DMS79 treated with DMSO at 0.1 percent for 48 hours (cell line): ENCODE results near the gene ANKRD55.
"Not testable (repeated sequence)": the region's sequence is repeated elsewhere in the genome, so short reads cannot be mapped to it uniquely, and the experiment has no call there.

Source experiments
- DNase-seq: peaks from one replicate; lab custom pipeline; 2025; lab: John Stamatoyannopoulos, UW

The ANKRD55 gene

DNA sequence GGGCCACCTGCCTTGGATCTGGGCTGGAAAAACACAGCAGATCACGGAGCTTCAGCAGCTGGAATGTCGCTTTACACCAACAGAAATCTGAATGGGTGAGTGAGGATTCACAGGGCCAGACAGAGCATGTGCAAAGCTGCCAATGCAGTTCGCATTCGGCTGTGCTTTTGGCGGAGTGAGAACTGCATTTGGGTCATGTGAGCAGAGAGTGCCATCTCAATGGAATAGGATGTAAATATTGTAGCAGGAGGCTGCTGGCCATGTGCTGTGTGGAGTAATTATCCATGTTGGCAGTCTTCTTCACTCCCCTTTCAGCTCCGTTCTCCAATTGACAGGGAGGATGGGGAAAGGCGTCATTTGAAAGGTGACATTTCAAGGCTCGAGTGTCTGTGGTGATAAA lies at the start of gene ANKRD55:
Gene ANKRD55 (minus strand): TSS at position 101 of the 400 bp plus-strand sequence. CDS start 417 bp downstream, outside the sequence.
- no peak for DNase-seq

DNA sequence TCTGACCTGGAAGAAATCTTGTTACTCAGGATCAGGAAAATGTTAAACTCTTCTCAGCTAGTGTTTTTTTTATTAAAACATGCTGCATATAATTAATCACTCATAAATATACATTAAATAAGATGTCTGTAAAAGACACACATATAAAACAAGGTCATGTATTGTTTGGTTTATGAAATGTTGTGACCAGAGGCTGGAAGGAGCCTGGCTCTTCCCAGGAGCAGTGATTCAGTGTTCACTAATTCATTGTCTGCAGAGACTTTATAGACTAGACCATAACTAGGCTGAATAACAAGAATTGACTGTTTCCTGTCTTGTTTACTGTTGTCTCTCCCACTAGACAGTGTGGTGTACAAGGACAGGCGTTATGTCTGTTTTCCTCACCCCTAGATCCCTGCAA lies 49.1 kb upstream of the ANKRD55 start:
- no peak for DNase-seq

DNA sequence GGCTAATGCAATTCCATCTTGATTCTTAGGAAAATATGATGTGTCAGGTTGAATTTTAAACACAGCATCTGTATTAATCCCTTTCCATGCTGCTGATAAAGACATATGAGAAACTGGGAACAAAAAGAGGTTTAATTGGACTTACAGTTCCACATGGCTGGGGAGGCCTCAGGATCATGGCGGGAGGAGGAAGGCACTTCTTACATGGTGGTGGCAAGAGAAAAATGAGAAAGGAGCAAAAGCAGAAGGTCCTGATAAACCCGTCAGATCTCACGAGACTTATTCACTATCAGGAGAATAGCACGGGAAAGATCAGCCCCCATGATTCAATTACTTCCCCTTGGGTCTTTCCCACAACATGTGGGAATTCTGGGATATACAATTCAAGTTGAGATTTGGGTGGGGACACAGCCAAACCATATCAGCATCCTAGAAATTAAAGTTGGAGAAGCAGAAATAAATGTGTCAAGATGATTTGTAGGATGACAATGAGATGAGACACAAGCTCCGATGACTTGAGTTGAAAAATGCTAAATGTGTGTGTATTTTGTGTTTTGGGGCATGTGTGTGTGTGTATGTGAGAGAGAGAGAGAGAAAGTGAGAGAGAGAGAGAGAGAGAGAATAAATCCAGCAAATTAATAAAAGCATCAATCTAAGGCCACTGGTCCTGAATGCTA lies 48.5 kb upstream of the ANKRD55 start:
- DNase-seq = no peak

DNA sequence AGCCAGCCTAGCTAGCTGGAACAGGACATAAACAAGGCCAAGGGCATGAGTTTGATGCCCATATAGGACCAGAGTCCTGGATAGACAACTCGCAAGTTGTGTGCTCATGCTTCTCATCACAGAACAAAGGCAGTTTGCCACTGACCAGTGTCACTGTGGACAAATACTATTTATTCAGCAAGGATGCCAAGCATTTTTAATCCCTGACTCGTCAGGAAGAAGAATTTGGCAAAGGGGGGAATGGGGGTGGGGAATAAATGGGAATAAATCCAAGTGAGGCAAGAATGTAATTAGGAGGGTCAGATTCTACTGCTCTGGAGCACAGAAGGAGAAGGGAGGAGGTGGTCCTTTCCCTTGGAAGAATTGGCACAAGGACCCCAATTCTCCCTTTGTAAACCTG lies 46.8 kb upstream of the ANKRD55 start:
- no peak for DNase-seq

DNA sequence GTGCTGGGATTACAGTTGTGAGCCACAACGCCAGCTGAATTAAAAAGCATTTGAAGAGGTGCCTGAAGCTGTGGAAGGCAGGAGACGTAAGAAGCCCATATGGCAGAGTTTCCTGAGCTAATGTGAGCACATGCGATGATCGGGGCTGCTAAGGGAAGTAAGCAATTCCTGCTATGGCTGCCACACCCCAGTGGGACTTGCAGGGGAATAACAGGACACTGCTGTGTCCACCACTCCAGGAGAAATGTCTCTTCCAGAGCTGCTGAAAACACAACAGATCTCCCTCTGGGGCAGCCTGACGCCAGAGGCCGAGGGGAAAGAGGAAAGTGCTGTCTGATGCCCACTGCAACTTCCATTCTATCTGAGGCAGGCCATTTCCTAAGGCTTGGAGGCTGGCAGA lies 46.2 kb upstream of the ANKRD55 start:
- no peak for DNase-seq

DNA sequence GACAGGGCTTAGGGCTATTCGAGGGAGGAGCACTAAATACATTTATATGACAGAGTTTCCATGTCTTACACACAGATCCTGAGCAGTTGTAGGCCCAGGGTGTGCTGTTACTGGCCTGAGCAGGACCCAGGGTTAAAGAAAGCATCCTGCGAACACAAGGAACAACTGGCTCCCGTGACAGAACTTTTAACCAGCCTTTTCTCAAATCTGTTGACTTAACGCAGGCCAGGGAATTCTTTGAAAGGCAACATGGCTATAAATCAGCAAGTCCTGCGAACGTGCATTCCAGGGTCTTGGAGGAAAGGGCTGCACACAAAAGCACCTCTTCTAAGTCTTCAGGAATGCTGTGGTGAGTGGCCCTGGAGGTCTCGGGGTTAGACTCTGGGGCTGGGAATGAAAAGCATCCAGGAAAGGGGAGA lies 45.2 kb upstream of the ANKRD55 start:
- DNase-seq = no peak

DNA sequence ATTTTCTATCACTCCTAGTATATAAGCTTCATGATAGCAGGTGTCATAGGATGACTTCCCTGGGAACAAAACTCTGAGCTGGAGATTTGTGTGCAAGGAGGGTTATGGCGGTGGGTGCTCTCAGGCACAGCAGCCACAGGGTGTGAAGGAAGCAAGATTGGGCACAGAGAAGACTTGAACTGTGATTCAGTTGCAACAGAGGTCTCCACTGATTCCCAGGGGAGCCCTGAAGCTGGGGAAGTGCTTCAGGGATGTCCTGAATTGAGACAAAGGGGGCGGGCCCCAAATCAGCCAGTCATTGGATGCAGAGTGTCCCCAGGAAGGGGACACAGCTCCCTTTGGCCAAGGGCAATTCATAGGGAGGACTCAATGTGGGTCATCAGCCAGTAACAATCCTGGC lies 44.4 kb upstream of the ANKRD55 start:
- no peak for DNase-seq

DNA sequence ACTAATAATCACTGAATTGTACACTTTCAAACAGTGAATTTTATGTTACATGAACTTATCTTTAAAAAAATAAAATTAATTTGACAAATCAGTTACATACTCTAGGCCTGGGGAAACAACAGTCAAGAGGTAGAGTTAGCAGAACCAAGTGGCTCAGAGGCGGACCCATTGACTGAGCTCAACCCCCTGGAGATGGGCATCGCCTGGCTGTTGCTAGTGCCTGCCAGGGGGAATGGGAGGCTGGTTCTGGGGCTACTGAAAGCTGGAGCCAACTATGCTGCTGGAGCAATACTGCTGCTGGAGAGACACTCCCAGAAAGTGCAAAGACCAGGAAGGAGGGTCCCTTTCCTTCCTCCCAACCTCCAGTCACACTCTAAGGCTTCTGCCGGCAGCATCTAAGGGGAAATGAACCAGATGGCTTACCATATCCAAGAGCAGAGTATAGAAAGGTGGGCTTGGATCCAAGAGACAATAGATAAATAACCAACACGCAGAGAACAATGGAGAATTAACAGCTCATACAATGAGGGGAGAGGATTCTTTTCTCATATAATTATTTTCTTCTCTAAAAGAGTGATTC lies 40.3 kb upstream of the ANKRD55 start:
- DNase-seq = peak; percentile 1

DNA sequence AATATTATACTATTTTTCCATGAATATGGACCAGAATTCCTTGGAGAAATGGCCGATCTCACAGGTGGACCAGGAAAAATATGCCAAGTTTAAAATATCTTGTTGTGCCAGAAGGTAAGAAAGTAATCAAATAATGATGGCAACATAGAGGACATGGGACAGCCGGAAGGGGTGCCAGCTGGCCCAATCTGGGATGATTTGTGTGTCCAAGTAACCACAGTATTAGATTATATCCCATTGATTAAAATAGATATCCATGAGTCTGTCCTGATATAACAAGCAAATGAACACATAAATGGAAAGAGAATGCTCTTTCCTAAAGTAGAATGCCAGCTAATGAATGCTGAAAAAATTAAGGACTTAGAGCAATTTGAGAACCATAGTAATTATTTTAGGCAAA lies 39.6 kb upstream of the ANKRD55 start:
- DNase-seq = no peak

DNA sequence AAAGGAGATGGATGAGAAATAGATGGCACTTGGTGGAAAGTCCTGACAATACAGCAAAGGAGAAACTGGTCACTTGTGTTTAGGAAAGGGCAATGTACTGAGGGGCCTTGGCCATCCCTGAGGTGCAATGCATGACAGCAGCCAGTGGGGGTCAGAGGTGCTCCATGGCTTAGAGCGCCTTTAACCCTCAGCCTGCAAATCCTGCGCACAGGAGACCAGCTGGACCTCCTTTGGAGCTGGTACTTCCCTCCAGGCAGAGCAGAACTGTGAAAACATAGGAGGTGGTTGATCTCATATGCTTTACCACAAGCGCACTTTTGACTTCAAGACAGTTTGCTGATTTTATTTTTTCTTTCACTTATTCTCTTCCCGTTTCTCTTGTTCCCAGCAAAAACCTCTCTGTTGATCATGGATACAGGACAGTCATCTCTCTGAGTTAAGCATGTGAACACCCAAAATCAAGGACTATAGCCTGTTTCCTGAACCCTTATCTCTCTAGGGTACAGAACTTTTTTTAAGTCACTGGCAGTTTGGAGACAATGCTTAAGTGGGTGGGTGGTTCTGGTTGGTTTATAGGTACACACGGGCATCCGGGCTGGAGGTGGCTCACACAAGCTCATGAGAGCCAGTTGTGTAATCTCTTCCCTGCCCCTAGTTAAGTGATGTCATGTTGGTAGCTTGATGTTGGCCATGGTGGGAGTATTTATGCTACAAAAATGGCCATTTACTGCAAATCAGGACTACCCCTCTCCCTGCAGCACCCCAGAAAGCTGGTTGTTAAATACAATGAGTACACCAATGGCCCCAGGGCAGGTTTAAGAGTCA lies 37.6 kb upstream of the ANKRD55 start:
- DNase-seq = peak; percentile 35

DNA sequence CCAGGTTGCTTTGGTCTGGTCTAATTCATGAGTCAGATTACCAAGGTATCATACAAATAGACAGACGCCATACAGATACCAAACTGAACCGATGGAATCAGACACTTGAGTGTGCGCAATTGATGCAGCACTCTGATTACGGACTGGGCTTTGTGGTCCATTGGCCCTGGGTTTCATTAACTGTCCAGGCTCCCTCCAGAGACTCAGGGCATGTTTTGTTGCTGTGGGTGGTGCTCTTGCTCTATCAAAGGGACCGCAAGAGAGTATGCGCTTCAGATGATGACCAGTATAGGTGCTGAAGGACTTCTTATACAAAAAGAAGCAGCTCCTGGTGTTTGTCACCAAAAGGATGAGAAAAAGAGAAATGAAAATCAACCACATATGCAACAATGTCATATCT lies 36.9 kb upstream of the ANKRD55 start:
- DNase-seq = no peak

DNA sequence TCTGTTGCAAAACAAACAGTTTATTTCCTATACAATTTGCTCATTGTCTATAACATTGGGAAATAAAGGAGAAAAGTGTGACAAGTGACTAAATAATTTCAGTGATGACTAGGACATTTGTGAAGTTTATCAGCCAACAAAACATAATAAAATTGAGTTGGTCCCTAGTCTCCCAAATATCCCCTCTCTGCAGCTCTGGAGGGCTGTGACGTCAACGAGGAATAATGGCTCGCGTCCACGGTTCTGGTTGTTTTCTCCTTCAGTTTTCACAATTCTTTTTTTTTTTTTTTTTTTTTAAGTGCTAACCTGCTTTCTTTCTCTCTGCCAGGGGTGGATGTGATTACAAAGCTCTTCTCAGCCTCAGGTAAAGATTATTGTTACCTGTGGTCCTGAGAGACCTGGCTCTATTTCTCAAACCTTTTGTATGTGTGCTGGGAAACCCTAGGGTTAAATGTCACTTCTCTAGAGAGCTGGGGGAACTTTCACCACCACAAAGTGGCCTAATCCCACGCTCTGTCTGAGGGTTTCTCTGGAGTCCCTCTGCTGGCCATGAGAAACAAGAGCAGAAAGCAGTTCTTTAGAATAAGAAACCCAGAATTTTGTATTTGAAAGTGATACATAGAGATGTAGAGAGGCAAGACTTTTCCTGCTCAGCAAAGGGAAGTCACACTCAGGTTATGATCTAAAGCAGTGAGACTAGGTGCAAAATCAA lies 36.2 kb upstream of the ANKRD55 start:
- peak; percentile 5 for DNase-seq

DNA sequence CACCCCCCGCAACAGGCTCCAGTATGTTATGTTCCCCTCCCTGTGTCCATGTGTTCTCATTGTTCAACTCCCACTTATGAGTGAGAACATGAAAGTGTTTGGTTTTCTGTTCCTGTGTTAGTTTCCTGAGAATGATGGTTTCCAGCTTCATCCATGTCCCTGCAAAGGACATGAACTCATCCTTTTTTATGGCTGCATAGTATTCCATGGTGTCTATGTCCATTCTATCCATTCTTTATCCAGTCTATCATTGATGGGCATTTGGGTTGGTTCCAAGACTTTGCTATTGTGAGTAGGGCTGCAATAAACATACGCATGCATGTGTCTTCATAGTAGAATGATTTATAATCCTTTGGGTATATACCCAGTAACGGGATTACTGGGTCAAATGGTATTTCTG lies 35.6 kb upstream of the ANKRD55 start:
- DNase-seq = not testable (repeated sequence)

DNA sequence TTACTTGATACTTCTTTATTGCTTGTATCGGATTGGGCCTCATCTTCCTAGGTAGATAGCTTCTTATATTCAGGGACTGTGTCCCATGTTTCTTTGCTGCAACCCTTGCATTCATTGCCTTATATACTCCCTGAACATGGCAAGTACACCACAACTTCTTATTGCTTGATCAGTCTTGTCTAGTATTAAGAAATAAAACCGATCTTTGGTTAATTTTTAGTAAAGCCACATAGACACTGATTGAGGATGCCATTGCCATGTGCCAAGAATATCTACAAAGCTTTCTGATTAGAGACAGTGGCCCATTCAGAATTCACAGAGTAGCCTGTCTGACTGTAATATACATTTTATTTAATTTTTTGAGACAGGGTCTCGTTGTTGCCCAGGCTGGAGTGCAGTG lies 34.7 kb upstream of the ANKRD55 start:
- DNase-seq = no peak

DNA sequence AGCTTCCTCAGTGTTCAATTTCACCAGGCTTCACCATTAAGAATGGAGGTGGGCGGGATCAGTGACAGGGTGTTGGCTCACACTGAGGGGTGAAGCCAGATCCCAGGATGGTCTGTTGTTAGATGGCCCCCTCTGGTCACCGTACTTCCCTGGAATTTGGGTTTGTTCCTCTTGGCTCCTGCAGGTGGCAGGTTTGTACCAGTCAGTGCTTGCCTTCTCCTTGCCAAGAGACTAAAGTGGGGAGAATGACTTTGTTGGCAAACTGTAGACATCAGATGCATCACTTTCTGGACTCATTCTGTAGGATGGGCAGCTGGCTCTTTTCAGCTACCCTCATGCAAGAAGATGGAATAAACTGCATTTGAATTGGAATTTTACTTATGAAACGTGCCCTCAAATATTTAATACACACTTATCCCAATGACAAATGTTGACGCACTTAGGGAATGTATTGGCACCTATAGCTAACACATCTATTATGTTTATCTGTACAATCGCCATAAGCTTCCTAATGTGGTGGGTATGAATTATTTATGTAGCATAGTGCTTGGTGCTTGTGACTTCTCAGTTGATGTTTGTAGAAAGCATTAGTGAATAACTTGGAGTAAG lies 31.4 kb upstream of the ANKRD55 start:
- DNase-seq = no peak

DNA sequence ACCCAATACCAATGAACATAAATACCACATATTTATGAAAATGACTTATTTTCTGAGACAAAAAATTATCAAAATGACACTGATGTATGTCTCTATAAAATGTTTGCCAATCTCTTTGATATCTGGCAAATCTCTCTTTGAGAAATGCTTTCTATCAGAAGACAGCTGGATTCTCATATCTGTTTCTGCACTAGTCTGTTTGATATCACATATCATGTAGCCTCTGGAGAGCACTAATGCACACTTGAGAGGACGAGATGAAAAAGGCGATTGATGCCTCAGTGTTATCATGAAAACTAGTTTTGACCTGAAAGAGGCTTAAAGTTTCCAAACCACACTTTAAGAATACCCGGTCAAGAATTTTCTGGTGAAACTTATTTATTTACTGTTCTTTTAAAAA lies 29.1 kb upstream of the ANKRD55 start:
- no peak for DNase-seq

DNA sequence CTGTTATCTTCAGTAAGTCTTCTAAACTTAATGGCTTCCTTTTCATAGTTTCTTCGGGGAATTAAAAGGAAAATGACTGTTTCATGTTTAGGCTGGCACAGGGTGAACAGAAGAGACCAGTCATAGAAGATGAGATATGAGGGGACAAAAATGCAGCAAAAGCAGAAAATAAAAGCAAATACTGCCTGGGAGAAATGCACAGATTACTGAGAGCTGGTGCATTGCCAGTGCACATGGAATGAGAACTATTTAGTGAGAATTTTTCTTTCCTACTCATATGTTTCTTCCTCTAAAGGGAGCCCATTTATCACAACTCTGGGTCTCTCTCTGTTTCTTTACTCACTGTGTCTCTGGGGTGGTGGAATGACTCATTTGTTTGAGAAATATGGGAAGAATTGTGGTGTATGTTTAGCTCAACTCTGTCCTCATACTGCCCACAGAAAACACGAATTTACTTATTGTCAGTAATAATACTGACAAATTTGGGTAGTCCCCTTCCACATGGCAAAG lies 25.9 kb upstream of the ANKRD55 start:
- DNase-seq = no peak

DNA sequence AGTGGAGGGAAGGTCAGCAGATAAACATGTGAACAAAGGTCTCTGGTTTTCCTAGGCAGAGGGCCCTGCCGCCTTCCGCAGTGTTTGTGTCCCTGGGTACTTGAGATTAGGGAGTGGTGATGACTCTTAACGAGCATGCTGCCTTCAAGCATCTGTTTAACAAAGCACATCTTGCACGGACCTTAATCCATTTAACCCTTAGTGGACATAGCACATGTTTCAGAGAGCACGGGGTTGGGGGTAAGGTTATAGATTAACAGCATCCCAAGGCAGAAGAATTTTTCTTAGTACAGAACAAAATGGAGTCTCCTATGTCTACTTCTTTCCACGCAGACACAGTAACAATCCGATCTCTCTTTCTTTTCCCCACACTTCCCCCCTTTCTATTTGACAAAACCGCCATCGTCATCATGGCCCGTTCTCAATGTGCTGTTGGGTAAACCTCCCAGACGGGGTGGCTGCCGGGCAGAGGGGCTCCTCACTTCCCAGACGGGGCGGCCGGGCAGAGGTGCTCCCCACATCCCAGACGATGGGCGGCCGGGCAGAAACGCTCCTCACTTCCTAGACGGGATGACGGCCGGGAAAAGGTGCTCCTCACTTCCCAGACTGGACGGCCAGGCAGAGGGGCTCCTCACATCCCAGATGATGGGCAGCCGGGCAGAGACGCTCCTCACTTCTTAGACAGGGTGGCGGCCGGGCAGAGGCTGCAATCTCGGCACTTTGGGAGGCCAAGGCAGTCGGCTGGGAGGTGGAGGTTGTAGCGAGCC lies 24.8 kb upstream of the ANKRD55 start:
- DNase-seq = not testable (repeated sequence)

DNA sequence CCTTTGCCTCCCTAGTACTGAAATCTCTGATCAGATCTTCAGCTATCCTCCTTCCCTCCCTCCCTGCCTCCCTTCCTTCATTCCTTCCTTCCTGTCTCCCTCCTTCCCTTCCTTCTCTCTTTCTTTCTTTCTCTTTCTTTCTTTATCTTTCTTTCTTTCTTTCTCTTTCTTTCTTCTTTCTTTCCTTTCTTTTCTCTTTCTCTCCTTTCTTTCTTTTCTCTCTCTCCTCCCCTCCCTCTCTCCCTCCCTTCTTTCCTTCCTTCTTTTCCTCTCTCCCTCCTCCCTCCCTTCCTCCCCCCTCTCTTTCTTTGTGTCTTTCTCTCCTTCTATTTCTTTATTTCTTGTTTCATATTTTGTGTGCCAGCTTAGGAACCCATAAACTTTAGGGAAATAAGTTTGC lies 23.9 kb upstream of the ANKRD55 start:
- no peak for DNase-seq

DNA sequence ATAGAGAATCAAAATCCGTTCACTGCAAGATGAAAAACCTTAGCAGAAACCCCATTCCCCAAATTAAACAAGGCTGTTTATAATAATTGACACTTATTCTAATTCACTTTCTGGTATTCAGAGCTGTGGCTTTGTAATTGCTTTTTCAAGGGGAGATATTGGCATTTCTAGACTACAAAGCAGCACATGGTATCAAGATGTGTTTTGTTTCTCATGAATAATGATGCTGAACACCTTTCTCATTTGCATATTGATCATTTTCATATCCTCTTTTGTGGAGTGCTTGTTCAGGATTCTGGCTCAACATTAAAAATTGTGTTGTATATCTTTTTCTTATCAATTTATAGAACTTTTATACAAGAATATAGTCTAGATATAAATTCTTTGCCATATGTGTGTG lies 22.4 kb upstream of the ANKRD55 start:
- no peak for DNase-seq

DNA sequence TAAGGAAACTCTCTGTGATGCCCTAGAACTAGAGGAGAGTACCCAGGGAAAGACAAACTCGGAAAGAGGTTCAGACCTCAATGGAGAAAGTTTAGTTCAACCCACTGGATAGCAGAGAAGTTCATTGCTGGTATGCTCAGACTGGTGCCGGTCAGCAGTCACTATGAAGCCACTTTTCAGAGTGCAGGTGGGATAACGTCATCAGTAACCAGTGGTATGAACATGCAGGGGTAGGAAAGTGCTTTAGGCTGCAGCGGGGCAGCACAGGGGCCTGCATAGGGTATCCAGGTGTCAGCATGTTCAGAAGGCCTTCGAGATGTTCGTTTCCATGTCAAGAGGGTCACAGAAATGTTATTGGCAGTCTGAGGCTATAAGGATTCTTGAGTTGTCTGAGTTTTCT lies 20.8 kb upstream of the ANKRD55 start:
- DNase-seq = no peak
